Loucy (cell line): ENCODE data around the gene NF1.

Experiments used
- EZH2phosphoT487 ChIP-seq: fragments of 200-600 bp; IDR thresholded peaks from 2 replicates; pipeline ENCODE4 v1.6.1; 2018; ENCODE audit warnings: antibody characterized with exemption, mild to moderate bottlenecking, moderate library complexity, borderline replicate concordance
- TF ChIP-seq, protein P1 (sequence below): fragments of 200-600 bp; sonication (generic); conservative IDR thresholded peaks from 2 replicates; pipeline ENCODE4 v1.5.1; 2014; ENCODE audit warnings: mild to moderate bottlenecking, antibody characterized with exemption, low read length

- TF ChIP-seq, protein P1, sequence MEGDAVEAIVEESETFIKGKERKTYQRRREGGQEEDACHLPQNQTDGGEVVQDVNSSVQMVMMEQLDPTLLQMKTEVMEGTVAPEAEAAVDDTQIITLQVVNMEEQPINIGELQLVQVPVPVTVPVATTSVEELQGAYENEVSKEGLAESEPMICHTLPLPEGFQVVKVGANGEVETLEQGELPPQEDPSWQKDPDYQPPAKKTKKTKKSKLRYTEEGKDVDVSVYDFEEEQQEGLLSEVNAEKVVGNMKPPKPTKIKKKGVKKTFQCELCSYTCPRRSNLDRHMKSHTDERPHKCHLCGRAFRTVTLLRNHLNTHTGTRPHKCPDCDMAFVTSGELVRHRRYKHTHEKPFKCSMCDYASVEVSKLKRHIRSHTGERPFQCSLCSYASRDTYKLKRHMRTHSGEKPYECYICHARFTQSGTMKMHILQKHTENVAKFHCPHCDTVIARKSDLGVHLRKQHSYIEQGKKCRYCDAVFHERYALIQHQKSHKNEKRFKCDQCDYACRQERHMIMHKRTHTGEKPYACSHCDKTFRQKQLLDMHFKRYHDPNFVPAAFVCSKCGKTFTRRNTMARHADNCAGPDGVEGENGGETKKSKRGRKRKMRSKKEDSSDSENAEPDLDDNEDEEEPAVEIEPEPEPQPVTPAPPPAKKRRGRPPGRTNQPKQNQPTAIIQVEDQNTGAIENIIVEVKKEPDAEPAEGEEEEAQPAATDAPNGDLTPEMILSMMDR: no peak
- TF ChIP-seq EZH2phosphoT487: no peak
These were observed 330.7 kb downstream of the NF1 start for GRCh38 chr17:31425282-31426040.
